ENCODE data around the gene NFAM1.

Gene NFAM1

GRCh38 chr22:42379966-42380537, 52.2 kb downstream of the NFAM1 start:
- DNase-seq = no peak

GRCh38 chr22:42376711-42377554, 55.3 kb downstream of the NFAM1 start:
- DNase-seq = peak; percentile 85

GRCh38 chr22:42375982-42376381, 56.2 kb downstream of the NFAM1 start:
- no peak for DNase-seq

- DNase-seq = no peak
Measured at GRCh38 chr22:42372976-42373375, 59.2 kb downstream of the NFAM1 start.

GRCh38 chr22:42371501-42371900, 60.7 kb downstream of the NFAM1 start:
- no peak for DNase-seq

- no peak for DNase-seq
Measured at GRCh38 chr22:42371099-42371498, 61.1 kb downstream of the NFAM1 start.

- peak; percentile 90 for DNase-seq
Measured at GRCh38 chr22:42369250-42370041, 62.8 kb downstream of the NFAM1 start.

- DNase-seq = no peak
Measured at GRCh38 chr22:42368379-42369249, 63.6 kb downstream of the NFAM1 start.

GRCh38 chr22:42367980-42368378, 64.2 kb downstream of the NFAM1 start:
- DNase-seq = no peak

GRCh38 chr22:42366806-42367581, 65.2 kb downstream of the NFAM1 start:
- DNase-seq = peak; percentile 77

- no peak for DNase-seq
Measured at GRCh38 chr22:42365942-42366695, 66.1 kb downstream of the NFAM1 start.

- peak; percentile 80 for DNase-seq
Measured at GRCh38 chr22:42365111-42365865, 66.9 kb downstream of the NFAM1 start.

- peak; percentile 73 for DNase-seq
Measured at GRCh38 chr22:42364604-42365110, 67.5 kb downstream of the NFAM1 start.

GRCh38 chr22:42363892-42364291, 68.3 kb downstream of the NFAM1 start:
- DNase-seq = peak; percentile 17

- no peak for DNase-seq
Measured at GRCh38 chr22:42361523-42361922, 70.7 kb downstream of the NFAM1 start.

- DNase-seq = no peak
Measured at GRCh38 chr22:42360348-42360747, 71.9 kb downstream of the NFAM1 start.

GRCh38 chr22:42358643-42359558, 73.3 kb downstream of the NFAM1 start:
- DNase-seq = no peak

GRCh38 chr22:42357634-42358296, 74.4 kb downstream of the NFAM1 start:
- DNase-seq = no peak
